ENCODE data around the gene GPR179. TPM values are rescaled to one million over a fixed set of nuclear protein-coding genes. Genes with fewer than 3 reads are reported as not detected.

GPR179 gene
- polyA plus RNA-seq, 4 donors, result 0.18 to 0.28 TPM; not detected in 2

DNA sequence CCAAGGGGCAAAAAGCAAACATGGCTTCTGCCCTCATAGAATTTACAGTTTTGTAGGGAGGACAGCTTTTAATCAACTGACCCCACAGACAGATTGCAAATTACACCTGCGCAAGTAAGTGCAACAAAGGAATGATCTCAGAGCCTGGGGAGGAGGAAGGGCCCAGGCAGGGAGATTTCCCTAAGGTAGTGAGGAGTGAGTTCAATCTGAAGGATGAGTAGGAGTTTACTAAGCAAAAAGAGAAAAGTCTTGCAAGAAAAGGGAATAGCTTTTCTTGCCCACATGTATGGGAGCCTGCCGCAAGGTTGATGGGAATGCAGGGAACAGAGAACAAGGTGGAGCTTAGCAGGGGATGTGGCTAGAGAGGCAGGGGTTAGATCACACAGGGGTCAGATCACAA lies 6.3 kb upstream of the GPR179 start:
- Histone ChIP-seq H3K36me3 (ENCODE audit: control insufficient read depth in 3 of 3, insufficient read depth in 2 of 3, low read depth in 1 of 3, low read length in 3 of 3) (no peaks in the 10 kb centered on the region), H3K4me1 (ENCODE audit: control insufficient read depth in 3 of 3, insufficient read depth in 2 of 3, low read depth in 1 of 3, low read length in 2 of 3) (peaks cover 4 to 17% (median 10%) of the 10 kb centered on the region in 3 donors), H3K4me3 (ENCODE audit: low read depth in 1 of 3, low read length in 3 of 3) (no peak overlapping the region), H3K27me3 (ENCODE audit: control insufficient read depth in 3 of 3, insufficient read depth in 3 of 3, low read length in 3 of 3) (no peaks in the 10 kb centered on the region), H3K27ac (ENCODE audit: low read depth in 1 of 3, low read length in 2 of 3) (no peak overlapping the region), H3K9me3 (ENCODE audit: control insufficient read depth in 2 of 2, insufficient read depth in 1 of 2, low read depth in 1 of 2, low read length in 1 of 2) (no peaks in the 10 kb centered on the region)
- FAIRE-seq, result no peak
- 94 to 98% (median 95%) methylated on average over 2 of the region's 2 CpGs for WGBS, 3 donors
- no peak for DNase-seq

DNA sequence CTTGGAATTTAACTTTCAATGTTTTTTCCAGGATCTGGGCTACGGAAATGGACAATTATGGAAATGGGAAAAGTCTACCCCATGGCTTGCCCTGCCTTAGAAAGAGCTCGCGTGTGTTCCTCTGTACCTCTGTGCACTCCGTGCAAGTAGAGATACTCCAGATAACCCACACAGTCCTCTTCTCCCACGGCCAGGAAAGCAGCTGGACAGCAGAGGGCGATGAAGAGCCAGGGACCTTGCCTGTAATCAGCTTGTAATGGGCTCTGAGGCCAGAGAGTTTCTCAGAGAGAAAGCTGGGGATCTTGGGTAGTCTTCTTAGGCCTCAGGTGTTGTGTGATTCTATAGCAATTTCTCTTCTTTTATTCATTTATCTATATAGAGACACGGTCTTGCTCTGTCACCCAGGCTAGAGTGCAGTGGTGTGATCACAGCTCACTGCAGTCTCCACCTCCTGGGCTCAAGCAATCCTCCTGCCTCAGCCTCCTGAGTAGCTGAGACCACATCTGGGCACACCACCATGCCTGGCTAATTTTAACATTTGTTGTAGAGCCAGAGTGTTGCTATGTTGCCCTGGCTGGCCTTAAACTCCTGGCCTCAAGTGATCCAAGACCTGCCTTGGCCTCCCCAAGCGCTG lies 5.5 kb upstream of the GPR179 start:
- no peak overlapping the region for H3K27ac ChIP-seq (ENCODE audit: low read depth in 1 of 3, low read length in 2 of 3)
- H3K4me3 ChIP-seq (ENCODE audit: low read depth in 1 of 3, low read length in 3 of 3), result no peak overlapping the region
- 14 to 15% (median 15%) methylated on average over 8 of the region's 8 CpGs for WGBS, 3 donors
- H3K9me3 ChIP-seq (ENCODE audit: control insufficient read depth in 2 of 2, insufficient read depth in 1 of 2, low read depth in 1 of 2, low read length in 1 of 2), result no peaks in the 10 kb centered on the region
- DNase-seq (peak; percentile 88 to 91), FAIRE-seq (no peak)
- no peaks in the 10 kb centered on the region for H3K36me3 ChIP-seq (ENCODE audit: control insufficient read depth in 3 of 3, insufficient read depth in 2 of 3, low read depth in 1 of 3, low read length in 3 of 3)
- H3K4me1 ChIP-seq (ENCODE audit: control insufficient read depth in 3 of 3, insufficient read depth in 2 of 3, low read depth in 1 of 3, low read length in 2 of 3), result peaks cover 4 to 11% (median 7%) of the 10 kb centered on the region in 3 donors
- H3K27me3 ChIP-seq (ENCODE audit: control insufficient read depth in 3 of 3, insufficient read depth in 3 of 3, low read length in 3 of 3), result no peaks in the 10 kb centered on the region

DNA sequence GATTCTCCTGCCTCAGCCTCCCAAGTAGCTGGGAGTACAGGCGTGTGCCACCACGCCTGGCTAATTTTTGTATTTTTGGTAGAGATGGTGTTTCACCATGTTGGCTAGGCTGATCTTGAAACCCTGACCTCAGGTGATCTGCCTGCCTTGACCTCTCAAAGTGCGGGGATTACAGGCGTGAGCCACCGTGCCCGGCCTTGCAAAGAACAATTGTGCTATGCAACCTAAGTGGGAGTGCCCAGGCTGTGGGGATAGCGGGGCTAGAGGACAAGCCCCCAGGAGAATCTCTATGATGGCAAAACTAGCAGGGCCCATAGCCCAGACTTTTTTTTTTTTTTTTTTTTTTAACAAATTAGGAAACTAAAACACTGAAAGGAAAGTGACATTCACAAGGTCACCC lies 2.0 kb upstream of the GPR179 start:
- Histone ChIP-seq H3K4me1 (ENCODE audit: control insufficient read depth in 3 of 3, insufficient read depth in 2 of 3, low read depth in 1 of 3, low read length in 2 of 3) (no peaks in the 10 kb centered on the region), H3K27ac (ENCODE audit: low read depth in 1 of 3, low read length in 2 of 3) (no peak overlapping the region)
- no peak for DNase-seq

DNA sequence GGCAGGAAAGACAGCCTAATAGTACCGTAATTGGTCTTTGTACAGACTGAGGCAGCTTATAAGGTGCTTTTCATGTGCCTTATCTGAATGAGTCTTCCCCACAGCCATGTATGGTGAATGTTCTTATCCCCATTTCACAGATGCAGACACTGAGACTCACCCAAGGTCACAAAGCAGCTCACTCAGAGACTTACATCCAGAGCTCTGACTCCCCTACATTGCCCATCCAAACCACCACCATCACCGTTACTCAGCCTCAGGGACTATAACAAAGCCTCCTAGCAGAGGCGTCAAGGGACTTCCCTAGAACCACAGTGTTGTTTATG lies 627 bp upstream of the GPR179 start:
- Histone ChIP-seq H3K9me3 (ENCODE audit: control insufficient read depth in 2 of 2, insufficient read depth in 1 of 2, low read depth in 1 of 2, low read length in 1 of 2) (no peaks in the 10 kb centered on the region), H3K27ac (ENCODE audit: low read depth in 1 of 3, low read length in 2 of 3) (no peak overlapping the region), H3K36me3 (ENCODE audit: control insufficient read depth in 3 of 3, insufficient read depth in 2 of 3, low read depth in 1 of 3, low read length in 3 of 3) (no peaks in the 10 kb centered on the region), H3K27me3 (ENCODE audit: control insufficient read depth in 3 of 3, insufficient read depth in 3 of 3, low read length in 3 of 3) (peaks cover 0 to 5% (median 2%) of the 10 kb centered on the region in 3 donors), H3K4me3 (ENCODE audit: low read depth in 1 of 3, low read length in 3 of 3) (no peak overlapping the region), H3K4me1 (ENCODE audit: control insufficient read depth in 3 of 3, insufficient read depth in 2 of 3, low read depth in 1 of 3, low read length in 2 of 3) (no peaks in the 10 kb centered on the region)
- DNase-seq (no peak), FAIRE-seq (no peak)
- WGBS, 3 donors, result 75 to 81% (median 80%) methylated on average over 3 of the region's 3 CpGs

More for the DNA sequence above, 2.0 kb upstream of the GPR179 start:
- Histone ChIP-seq H3K27me3 (ENCODE audit: control insufficient read depth in 3 of 3, insufficient read depth in 3 of 3, low read length in 3 of 3) (peaks cover 0 to 5% (median 2%) of the 10 kb centered on the region in 3 donors), H3K4me3 (ENCODE audit: low read depth in 1 of 3, low read length in 3 of 3) (no peak overlapping the region), H3K9me3 (ENCODE audit: control insufficient read depth in 2 of 2, insufficient read depth in 1 of 2, low read depth in 1 of 2, low read length in 1 of 2) (no peaks in the 10 kb centered on the region), H3K36me3 (ENCODE audit: control insufficient read depth in 3 of 3, insufficient read depth in 2 of 3, low read depth in 1 of 3, low read length in 3 of 3) (no peaks in the 10 kb centered on the region)
- no peak for FAIRE-seq
- WGBS, 3 donors, result 91 to 93% (median 91%) methylated on average over 7 of the region's 7 CpGs

DNA sequence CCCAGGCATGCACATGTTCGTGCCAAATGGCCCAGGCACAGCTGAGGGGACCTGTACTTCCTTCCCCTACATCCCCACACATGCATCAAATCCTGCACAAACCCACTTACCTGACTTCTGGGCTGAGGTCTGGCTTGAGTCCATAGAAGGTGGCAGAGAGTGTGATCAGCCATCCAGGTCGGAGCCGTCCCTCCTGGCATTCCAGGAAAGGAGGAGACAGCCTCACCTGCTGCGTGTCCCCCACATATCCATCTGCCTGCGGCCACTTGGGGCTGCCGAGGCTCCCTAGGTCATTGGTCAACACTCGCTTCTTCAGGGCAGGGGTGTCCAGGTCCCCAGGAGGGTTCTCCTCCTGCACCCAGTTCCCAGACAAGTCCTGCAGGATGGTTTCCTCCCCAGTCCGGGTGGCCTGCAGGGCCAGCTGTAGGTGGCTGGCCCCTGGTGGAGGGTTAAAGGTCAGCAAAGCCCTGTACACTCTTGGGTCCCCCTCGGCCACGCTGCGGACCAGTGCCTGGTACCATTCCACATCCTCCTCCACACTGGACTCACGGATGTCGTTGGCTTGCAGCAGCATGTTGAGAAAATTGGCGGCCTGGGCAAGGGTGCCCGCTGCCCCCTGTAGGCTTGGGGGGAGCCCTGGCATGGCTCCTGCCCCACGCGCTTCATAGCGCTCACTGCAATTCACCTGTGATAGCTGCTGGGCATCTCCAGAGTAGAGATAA lies 709 bp downstream of the GPR179 start:
- H3K4me1 ChIP-seq (ENCODE audit: control insufficient read depth in 3 of 3, insufficient read depth in 2 of 3, low read depth in 1 of 3, low read length in 2 of 3), result no peaks in the 10 kb centered on the region
- 80 to 87% (median 85%) methylated on average over 18 of the region's 18 CpGs for WGBS, 3 donors
- DNase-seq, result no peak
- H3K36me3 ChIP-seq (ENCODE audit: control insufficient read depth in 3 of 3, insufficient read depth in 2 of 3, low read depth in 1 of 3, low read length in 3 of 3), result no peaks in the 10 kb centered on the region
- no peaks in the 10 kb centered on the region for H3K9me3 ChIP-seq (ENCODE audit: control insufficient read depth in 2 of 2, insufficient read depth in 1 of 2, low read depth in 1 of 2, low read length in 1 of 2)
- peak overlapping the region in 1 of 3 donors; percentile 22 for H3K27ac ChIP-seq (ENCODE audit: low read depth in 1 of 3, low read length in 2 of 3)
- no peak for FAIRE-seq
- H3K27me3 ChIP-seq (ENCODE audit: control insufficient read depth in 3 of 3, insufficient read depth in 3 of 3, low read length in 3 of 3), result peaks cover 0 to 5% (median 2%) of the 10 kb centered on the region in 3 donors
- no peak overlapping the region for H3K4me3 ChIP-seq (ENCODE audit: low read depth in 1 of 3, low read length in 3 of 3)

DNA sequence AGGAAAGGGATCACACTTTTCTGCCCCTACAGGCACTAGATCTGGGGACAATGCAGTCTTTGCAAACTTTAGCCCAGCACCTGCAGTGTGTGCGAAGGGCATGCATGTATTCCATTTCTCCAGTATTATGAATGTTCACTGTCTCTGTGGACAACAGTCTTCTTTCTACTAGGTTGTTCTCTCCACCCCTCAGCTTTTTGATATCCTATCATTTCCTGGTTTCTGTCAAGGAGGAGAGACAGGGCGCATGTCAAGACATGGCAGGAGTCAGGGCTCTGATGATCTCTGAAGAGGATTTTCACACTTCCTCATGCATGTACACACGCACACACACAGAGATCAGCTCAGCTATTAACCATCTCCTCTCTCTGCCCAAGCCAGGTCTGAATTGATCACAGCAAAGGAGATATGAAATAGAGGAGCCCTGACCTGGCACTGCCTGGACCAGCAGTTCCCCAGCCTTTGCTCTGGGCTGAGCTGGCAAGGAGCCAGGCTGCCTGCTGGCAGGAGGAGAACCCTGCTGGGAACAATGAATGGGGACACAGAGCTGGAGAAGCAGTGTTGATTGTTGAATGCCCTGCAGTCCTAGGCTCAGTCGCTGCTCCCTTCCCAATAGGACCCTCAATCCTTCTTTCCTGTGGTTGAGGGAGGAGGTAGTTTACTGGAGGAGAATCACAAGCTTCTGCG lies 2.6 kb downstream of the GPR179 start:
- Histone ChIP-seq H3K27me3 (ENCODE audit: control insufficient read depth in 3 of 3, insufficient read depth in 3 of 3, low read length in 3 of 3) (peaks cover 0 to 5% (median 2%) of the 10 kb centered on the region in 3 donors), H3K4me3 (ENCODE audit: low read depth in 1 of 3, low read length in 3 of 3) (no peak overlapping the region), H3K27ac (ENCODE audit: low read depth in 1 of 3, low read length in 2 of 3) (no peak overlapping the region), H3K36me3 (ENCODE audit: control insufficient read depth in 3 of 3, insufficient read depth in 2 of 3, low read depth in 1 of 3, low read length in 3 of 3) (no peaks in the 10 kb centered on the region), H3K9me3 (ENCODE audit: control insufficient read depth in 2 of 2, insufficient read depth in 1 of 2, low read depth in 1 of 2, low read length in 1 of 2) (no peaks in the 10 kb centered on the region), H3K4me1 (ENCODE audit: control insufficient read depth in 3 of 3, insufficient read depth in 2 of 3, low read depth in 1 of 3, low read length in 2 of 3) (no peaks in the 10 kb centered on the region)
- peak; percentile 57 to 66 for DNase-seq
- 28 to 52% (median 46%) methylated on average over 5 of the region's 5 CpGs for WGBS, 3 donors
- no peak for FAIRE-seq

DNA sequence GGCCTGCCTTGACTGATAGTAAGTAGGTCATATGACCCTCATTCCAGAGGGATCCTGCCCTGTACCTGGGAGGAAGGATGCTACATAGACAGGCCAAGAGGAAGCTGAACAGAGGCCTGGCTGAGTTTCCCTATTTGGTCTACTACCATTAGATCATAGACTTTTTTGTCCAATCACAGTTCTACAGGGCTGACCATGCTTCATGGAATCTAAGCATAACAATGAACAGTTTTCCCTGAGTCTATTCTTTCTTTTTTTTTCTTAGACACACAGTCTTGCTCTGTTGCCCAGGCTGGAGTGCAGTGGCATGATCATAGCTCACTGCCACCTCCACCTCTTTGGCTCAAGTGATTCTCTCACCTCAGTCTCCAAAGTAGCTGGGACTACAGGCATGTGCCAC lies 3.9 kb downstream of the GPR179 start:
- Histone ChIP-seq H3K4me1 (ENCODE audit: control insufficient read depth in 3 of 3, insufficient read depth in 2 of 3, low read depth in 1 of 3, low read length in 2 of 3) (no peaks in the 10 kb centered on the region), H3K9me3 (ENCODE audit: control insufficient read depth in 2 of 2, insufficient read depth in 1 of 2, low read depth in 1 of 2, low read length in 1 of 2) (no peaks in the 10 kb centered on the region), H3K4me3 (ENCODE audit: low read depth in 1 of 3, low read length in 3 of 3) (no peak overlapping the region), H3K27ac (ENCODE audit: low read depth in 1 of 3, low read length in 2 of 3) (no peak overlapping the region), H3K27me3 (ENCODE audit: control insufficient read depth in 3 of 3, insufficient read depth in 3 of 3, low read length in 3 of 3) (peaks cover 0 to 5% (median 2%) of the 10 kb centered on the region in 3 donors), H3K36me3 (ENCODE audit: control insufficient read depth in 3 of 3, insufficient read depth in 2 of 3, low read depth in 1 of 3, low read length in 3 of 3) (no peaks in the 10 kb centered on the region)
- no peak for FAIRE-seq
- no peak for DNase-seq

DNA sequence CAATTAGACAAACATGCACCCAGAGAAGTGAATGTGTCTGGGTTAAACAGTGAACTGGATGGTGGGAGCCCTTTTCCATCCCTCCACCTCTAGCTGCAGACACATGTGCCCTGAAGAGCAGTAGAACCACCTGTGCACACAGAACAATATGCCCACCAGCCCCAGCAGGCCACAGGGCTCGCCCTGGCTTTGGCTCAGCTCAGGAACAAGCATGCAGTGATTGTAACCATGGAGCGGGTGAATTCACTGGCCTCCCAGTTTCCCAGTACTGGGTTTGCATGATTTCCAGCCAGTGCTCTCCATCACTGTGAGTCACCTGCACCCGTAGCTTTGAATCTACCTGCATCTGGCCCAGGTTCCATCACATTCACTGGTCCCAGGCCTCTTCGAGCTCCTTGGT lies 5.2 kb downstream of the GPR179 start:
- Histone ChIP-seq H3K4me1 (ENCODE audit: control insufficient read depth in 3 of 3, insufficient read depth in 2 of 3, low read depth in 1 of 3, low read length in 2 of 3) (no peaks in the 10 kb centered on the region), H3K27ac (ENCODE audit: low read depth in 1 of 3, low read length in 2 of 3) (no peak overlapping the region), H3K27me3 (ENCODE audit: control insufficient read depth in 3 of 3, insufficient read depth in 3 of 3, low read length in 3 of 3) (peaks cover 0 to 2% (median 0%) of the 10 kb centered on the region in 3 donors), H3K9me3 (ENCODE audit: control insufficient read depth in 2 of 2, insufficient read depth in 1 of 2, low read depth in 1 of 2, low read length in 1 of 2) (no peaks in the 10 kb centered on the region), H3K36me3 (ENCODE audit: control insufficient read depth in 3 of 3, insufficient read depth in 2 of 3, low read depth in 1 of 3, low read length in 3 of 3) (no peaks in the 10 kb centered on the region), H3K4me3 (ENCODE audit: low read depth in 1 of 3, low read length in 3 of 3) (no peak overlapping the region)
- no peak for DNase-seq
- 86 to 89% (median 88%) methylated on average over 4 of the region's 4 CpGs for WGBS, 3 donors
- no peak for FAIRE-seq

Measured in small intestine (tissue), 7 donors.